HepG2 (cell line): Measurements from ENCODE around the gene PRSS53. TPM values are rescaled to one million over a fixed set of nuclear protein-coding genes. Genes with fewer than 3 reads are reported as not detected.
A peak's percentile ranks its signal among the peaks of the same experiment; 100 is the strongest.

ENCODE experiments used
- GABPA ChIP-seq, 2 experiments: IDR thresholded peaks; 2 replicates each; pipeline ENCODE4 v1.6.1; 2011 to 2016; ENCODE audit warnings: low read depth in 2 of 2, low read length in 1 of 2, missing biosample characterization in 1 of 2, missing genetic modification characterization in 1 of 2
- HMG20B ChIP-seq: conservative IDR thresholded peaks from 2 replicates; pipeline ENCODE4 v1.6.1; 2016; ENCODE audit warnings: missing genetic modification reagents, missing compliant biosample characterization
- HNF4G ChIP-seq, 2 experiments: sonication (generic) in 1 of 2; formaldehyde crosslinking in 1 of 2; IDR thresholded peaks; 2 replicates each; pipeline versions ENCODE4 v1.4.0 to v1.6.1; 2011 to 2020; ENCODE audit warnings: borderline replicate concordance in 2 of 2, low read depth in 2 of 2, mild to moderate bottlenecking in 2 of 2, low read length in 1 of 2, missing genetic modification reagents in 1 of 2, moderate library complexity in 1 of 2
- MYNN ChIP-seq: sonication (generic); formaldehyde crosslinking; IDR thresholded peaks from 2 replicates; pipeline ENCODE4 v1.4.0; 2020; ENCODE audit warnings: mild to moderate bottlenecking, low read depth, missing genetic modification reagents
- NR2F1 ChIP-seq, 2 experiments: fragments of 450-650 bp in 1 of 2; formaldehyde crosslinking in 1 of 2; IDR thresholded peaks; 2 replicates each; pipeline versions ENCODE4 v1.5.0 to v1.6.1; 2016 to 2020; ENCODE audit warnings: mild to moderate bottlenecking in 1 of 2, missing compliant biosample characterization in 1 of 2, missing genetic modification reagents in 1 of 2, moderate library complexity in 1 of 2
- POLR2G ChIP-seq: fragments of 200-400 bp; formaldehyde crosslinking; IDR thresholded peaks from 2 replicates; pipeline ENCODE4 v1.6.1; 2018; ENCODE audit warnings: mild to moderate bottlenecking, low read depth, low read length, moderate library complexity
- RBAK ChIP-seq: sonication (generic); formaldehyde crosslinking; IDR thresholded peaks from 2 replicates; pipeline ENCODE4 v1.5.1; 2020; ENCODE audit warnings: mild to moderate bottlenecking, missing genetic modification reagents
- SALL1 ChIP-seq: sonication (generic); formaldehyde crosslinking; IDR thresholded peaks from 2 replicates; pipeline ENCODE4 v1.8.0; 2022; ENCODE audit warnings: mild to moderate bottlenecking, missing genetic modification reagents
- SMAD9 ChIP-seq: sonication (generic); formaldehyde crosslinking; IDR thresholded peaks from 2 replicates; pipeline ENCODE4 v1.5.1; 2020; ENCODE audit warnings: mild to moderate bottlenecking, missing genetic modification reagents
- TCF12 ChIP-seq, 2 experiments: fragments of 450-650 bp in 1 of 2; sonication (generic) in 1 of 2; formaldehyde crosslinking in 1 of 2; IDR thresholded peaks; 2 replicates each; pipeline versions ENCODE4 v1.6.1 to v1.8.0; 2017 to 2022; ENCODE audit warnings: antibody characterized with exemption in 1 of 2, mild to moderate bottlenecking in 1 of 2, missing genetic modification reagents in 1 of 2, moderate library complexity in 1 of 2
- XRCC5 ChIP-seq: fragments of 200-400 bp; formaldehyde crosslinking; optimal IDR thresholded peaks from 2 replicates; pipeline ENCODE3; 2017; ENCODE audit warnings: mild to moderate bottlenecking, low read length
- ZC3H13 ChIP-seq: sonication (generic); formaldehyde crosslinking; IDR thresholded peaks from 2 replicates; pipeline ENCODE4 v1.8.1; 2023; ENCODE audit warnings: mild to moderate bottlenecking, missing genetic modification reagents, moderate library complexity
- ZNF329 ChIP-seq: sonication (generic); formaldehyde crosslinking; IDR thresholded peaks from 2 replicates; pipeline ENCODE4 v1.9.0; 2021; ENCODE audit warnings: low read depth, mild to moderate bottlenecking, missing genetic modification reagents
- ZNF331 ChIP-seq: sonication (generic); formaldehyde crosslinking; IDR thresholded peaks from 2 replicates; pipeline ENCODE4 v1.4.0; 2020; ENCODE audit warnings: missing genetic modification reagents
- ZNF33A ChIP-seq: sonication (generic); formaldehyde crosslinking; IDR thresholded peaks from 2 replicates; pipeline ENCODE4 v1.5.1; 2020; ENCODE audit warnings: missing genetic modification reagents, mild to moderate bottlenecking, moderate library complexity, borderline replicate concordance
- ZNF546 ChIP-seq: sonication (generic); formaldehyde crosslinking; conservative IDR thresholded peaks from 2 replicates; pipeline ENCODE4 v1.8.1; 2023; ENCODE audit warnings: mild to moderate bottlenecking, missing genetic modification reagents
- ZNF749 ChIP-seq: sonication (generic); formaldehyde crosslinking; IDR thresholded peaks from 2 replicates; pipeline ENCODE4 v1.8.0; 2022; ENCODE audit warnings: mild to moderate bottlenecking, missing genetic modification reagents, moderate library complexity, borderline replicate concordance
- ZSCAN31 ChIP-seq: sonication (generic); formaldehyde crosslinking; IDR thresholded peaks from 2 replicates; pipeline ENCODE4 v1.5.0; 2020; ENCODE audit warnings: low read depth, mild to moderate bottlenecking, missing genetic modification reagents
- polyA plus RNA-seq, 8 experiments: library from polyadenylated mRNA; depleted of rRNA in 3 of 8; stranded (reverse) in 7 of 8; unstranded in 1 of 8; fragments of >200 nt; fragmentation: Illumina TruSeq in 4 of 8; extraction: Trizol in 4 of 8; gene quantifications; 2 replicates each; pipeline versions ENCODE4 v1.2.1 to v1.2.3, GENCODE V29; 2011 to 2016; ENCODE audit warnings: low read depth in 4 of 8, missing spikeins in 1 of 8, mixed read lengths in 1 of 8; ENCODE audit not compliant: insufficient read depth in 1 of 8
- total RNA-seq, 5 experiments: library from RNA; depleted of rRNA; stranded (reverse); fragments of >200 nt; fragmentation: Illumina TruSeq; extraction: Trizol; gene quantifications; 2 replicates each; pipeline ENCODE4 v1.2.3, GENCODE V29; 2016; ENCODE audit warnings: low read depth in 1 of 5
- TF ChIP-seq, protein P1 (sequence below): sonication (generic); formaldehyde crosslinking; IDR thresholded peaks from 2 replicates; pipeline ENCODE4 v1.8.1; 2023; ENCODE audit warnings: missing genetic modification reagents, mild to moderate bottlenecking, borderline replicate concordance
- TF ChIP-seq, protein P2 (sequence below): sonication (generic); formaldehyde crosslinking; IDR thresholded peaks from 2 replicates; pipeline ENCODE4 v1.4.0; 2020; ENCODE audit warnings: mild to moderate bottlenecking, missing genetic modification reagents
- TF ChIP-seq, protein P3 (sequence below), 2 experiments: fragments of 450-650 bp in 1 of 2; sonication (generic) in 1 of 2; formaldehyde crosslinking; IDR thresholded peaks; 2 replicates each; pipeline versions ENCODE4 v1.5.0 to v1.8.0; 2020 to 2022; ENCODE audit warnings: mild to moderate bottlenecking in 1 of 2, missing genetic modification reagents in 1 of 2
- TF ChIP-seq, protein P4 (sequence below): sonication (generic); formaldehyde crosslinking; IDR thresholded peaks from 2 replicates; pipeline ENCODE4 v1.4.0; 2020; ENCODE audit warnings: missing genetic modification reagents

PRSS53 gene
- total and polyA plus RNA-seq, 2 of the 13 experiments (the other 11 are each of a cell fraction or from before 2014, with no cell fraction given), result 2.2 to 7.4 TPM

DNA sequence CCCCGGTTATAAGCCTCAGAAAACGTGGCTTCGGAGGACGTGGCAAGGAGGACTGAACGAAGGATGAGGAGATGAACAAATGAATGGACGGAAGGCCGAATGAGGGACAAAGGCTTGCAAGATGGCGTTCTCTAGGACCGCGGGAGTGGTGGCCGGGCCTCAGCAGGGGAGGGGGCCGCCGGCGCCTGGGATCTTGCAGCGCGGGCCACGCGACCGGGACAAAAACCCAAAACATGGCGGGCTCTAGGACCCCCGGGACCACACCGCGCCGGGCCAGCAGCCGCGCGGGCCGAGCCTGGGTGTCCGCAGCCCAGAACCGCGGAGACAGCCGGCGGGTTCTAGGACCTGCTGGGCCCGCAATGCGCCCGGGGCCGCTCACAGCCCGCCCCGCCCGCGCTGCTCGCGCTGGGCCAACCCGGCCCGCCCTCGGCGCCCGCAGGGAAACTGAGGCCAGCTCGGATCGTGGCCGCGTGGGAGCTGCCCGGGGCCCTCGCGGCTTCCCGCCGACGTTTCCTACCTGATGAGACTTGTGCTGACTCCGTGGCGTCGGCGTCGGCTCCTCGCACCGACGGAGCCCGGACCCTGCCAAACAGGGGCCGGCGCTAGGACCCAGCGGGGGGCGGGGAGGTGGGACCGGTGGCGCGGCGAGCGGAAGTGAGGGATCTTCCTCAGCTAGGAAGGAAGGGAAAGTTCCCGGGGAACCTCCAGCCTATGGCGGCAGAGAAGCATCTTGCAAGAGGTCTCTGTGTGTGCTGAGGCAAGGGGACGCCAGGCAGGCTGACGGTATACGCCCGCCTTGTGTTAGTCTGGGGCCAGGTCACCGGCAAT is 15.4 kb downstream of the PRSS53 start (continued):
- TF ChIP-seq ZNF331 (CRISPR knock-in tag) (peak; percentile 49; the same call in 1 of the 2 replicates), HMG20B (CRISPR knock-in tag) (no peak), HNF4G (IDR thresholded peaks at IDR 0.05; ENCODE audit: borderline replicate concordance, low read depth, low read length) (peak; percentile 29; the same call in 1 of the 2 replicates), HNF4G (CRISPR knock-in tag; IDR thresholded peaks at IDR 0.05; ENCODE audit: borderline replicate concordance, low read depth) (no peak), TCF12 (IDR thresholded peaks at IDR 0.05) (no peak), TCF12 (CRISPR knock-in tag; IDR thresholded peaks at IDR 0.05) (no peak; the same call in none of the 2 replicates), POLR2G (no peak), SALL1 (CRISPR knock-in tag) (peak; percentile 41), ZC3H13 (CRISPR knock-in tag) (0 out of 2 replicates have a peak, but pooled peaks have one; percentile 21), ZNF546 (CRISPR knock-in tag) (peak; percentile 85), ZSCAN31 (peak; percentile 69; the same call in 1 of the 2 replicates), ZNF329 (CRISPR knock-in tag) (peak; percentile 59; the same call in 1 of the 2 replicates), NR2F1 (CRISPR knock-in tag; IDR thresholded peaks at IDR 0.05) (peak in 1 of 2 experiments; percentile 37; a peak in 1 of 4 replicates), ZNF749 (CRISPR knock-in tag) (no peak), MYNN (CRISPR knock-in tag) (no peak), XRCC5 (peak; percentile 95), ZNF33A (CRISPR knock-in tag) (no peak), GABPA (IDR thresholded peaks at IDR 0.05; ENCODE audit: low read depth, low read length) (peak; percentile 83), GABPA (CRISPR knock-in tag; IDR thresholded peaks at IDR 0.05; ENCODE audit: low read depth) (peak; percentile 55; the same call in 1 of the 2 replicates), SMAD9 (CRISPR knock-in tag) (no peak), RBAK (CRISPR knock-in tag) (no peak)
- TF ChIP-seq, protein P1, sequence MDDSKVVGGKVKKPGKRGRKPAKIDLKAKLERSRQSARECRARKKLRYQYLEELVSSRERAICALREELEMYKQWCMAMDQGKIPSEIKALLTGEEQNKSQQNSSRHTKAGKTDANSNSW (CRISPR knock-in tag), result no peak
- TF ChIP-seq, protein P2, sequence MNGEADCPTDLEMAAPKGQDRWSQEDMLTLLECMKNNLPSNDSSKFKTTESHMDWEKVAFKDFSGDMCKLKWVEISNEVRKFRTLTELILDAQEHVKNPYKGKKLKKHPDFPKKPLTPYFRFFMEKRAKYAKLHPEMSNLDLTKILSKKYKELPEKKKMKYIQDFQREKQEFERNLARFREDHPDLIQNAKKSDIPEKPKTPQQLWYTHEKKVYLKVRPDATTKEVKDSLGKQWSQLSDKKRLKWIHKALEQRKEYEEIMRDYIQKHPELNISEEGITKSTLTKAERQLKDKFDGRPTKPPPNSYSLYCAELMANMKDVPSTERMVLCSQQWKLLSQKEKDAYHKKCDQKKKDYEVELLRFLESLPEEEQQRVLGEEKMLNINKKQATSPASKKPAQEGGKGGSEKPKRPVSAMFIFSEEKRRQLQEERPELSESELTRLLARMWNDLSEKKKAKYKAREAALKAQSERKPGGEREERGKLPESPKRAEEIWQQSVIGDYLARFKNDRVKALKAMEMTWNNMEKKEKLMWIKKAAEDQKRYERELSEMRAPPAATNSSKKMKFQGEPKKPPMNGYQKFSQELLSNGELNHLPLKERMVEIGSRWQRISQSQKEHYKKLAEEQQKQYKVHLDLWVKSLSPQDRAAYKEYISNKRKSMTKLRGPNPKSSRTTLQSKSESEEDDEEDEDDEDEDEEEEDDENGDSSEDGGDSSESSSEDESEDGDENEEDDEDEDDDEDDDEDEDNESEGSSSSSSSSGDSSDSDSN (CRISPR knock-in tag), result no peak; the same call in 1 of the 2 replicates
- TF ChIP-seq, protein P3, sequence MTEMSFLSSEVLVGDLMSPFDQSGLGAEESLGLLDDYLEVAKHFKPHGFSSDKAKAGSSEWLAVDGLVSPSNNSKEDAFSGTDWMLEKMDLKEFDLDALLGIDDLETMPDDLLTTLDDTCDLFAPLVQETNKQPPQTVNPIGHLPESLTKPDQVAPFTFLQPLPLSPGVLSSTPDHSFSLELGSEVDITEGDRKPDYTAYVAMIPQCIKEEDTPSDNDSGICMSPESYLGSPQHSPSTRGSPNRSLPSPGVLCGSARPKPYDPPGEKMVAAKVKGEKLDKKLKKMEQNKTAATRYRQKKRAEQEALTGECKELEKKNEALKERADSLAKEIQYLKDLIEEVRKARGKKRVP (CRISPR knock-in tag; IDR thresholded peaks at IDR 0.05), result 0 out of 4 replicates have a peak, but pooled peaks of 1 of the 2 experiments have one; percentile 25
- TF ChIP-seq, protein P4, sequence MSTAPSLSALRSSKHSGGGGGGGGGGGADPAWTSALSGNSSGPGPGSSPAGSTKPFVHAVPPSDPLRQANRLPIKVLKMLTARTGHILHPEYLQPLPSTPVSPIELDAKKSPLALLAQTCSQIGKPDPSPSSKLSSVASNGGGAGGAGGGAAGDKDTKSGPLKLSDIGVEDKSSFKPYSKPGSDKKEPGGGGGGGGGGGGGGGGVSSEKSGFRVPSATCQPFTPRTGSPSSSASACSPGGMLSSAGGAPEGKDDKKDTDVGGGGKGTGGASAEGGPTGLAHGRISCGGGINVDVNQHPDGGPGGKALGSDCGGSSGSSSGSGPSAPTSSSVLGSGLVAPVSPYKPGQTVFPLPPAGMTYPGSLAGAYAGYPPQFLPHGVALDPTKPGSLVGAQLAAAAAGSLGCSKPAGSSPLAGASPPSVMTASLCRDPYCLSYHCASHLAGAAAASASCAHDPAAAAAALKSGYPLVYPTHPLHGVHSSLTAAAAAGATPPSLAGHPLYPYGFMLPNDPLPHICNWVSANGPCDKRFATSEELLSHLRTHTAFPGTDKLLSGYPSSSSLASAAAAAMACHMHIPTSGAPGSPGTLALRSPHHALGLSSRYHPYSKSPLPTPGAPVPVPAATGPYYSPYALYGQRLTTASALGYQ (CRISPR knock-in tag), result peak; percentile 83; the same call in 1 of the 2 replicates
